ENCODE measurements around the gene TRIM67.

DNA sequence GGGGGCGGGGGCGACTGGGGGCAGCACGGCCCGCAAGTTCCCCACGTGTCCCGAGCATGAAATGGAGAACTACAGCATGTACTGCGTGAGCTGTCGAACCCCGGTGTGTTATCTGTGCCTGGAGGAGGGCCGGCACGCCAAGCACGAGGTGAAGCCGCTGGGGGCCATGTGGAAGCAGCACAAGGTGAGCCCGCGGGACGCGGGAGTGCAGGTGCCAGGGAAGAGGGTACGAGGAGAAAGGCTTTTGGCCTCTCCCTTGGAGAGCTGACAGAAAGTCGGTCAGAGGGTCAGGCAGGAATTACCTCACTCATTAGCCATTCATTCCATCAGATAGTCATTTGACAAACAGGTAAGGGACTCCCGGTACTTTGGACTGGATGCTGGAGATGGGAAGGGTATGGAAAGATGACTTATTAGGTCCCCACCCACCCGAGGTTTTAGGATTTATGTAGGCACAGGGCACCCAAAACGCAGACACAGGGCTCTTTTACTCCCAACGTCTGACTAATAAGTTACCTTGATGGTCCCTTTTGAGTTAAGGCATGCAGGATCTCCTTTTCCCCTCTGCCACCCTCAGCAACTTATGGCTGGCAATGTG lies 2.1 kb downstream of the TRIM67 start:
- TF ChIP-seq, protein P1, sequence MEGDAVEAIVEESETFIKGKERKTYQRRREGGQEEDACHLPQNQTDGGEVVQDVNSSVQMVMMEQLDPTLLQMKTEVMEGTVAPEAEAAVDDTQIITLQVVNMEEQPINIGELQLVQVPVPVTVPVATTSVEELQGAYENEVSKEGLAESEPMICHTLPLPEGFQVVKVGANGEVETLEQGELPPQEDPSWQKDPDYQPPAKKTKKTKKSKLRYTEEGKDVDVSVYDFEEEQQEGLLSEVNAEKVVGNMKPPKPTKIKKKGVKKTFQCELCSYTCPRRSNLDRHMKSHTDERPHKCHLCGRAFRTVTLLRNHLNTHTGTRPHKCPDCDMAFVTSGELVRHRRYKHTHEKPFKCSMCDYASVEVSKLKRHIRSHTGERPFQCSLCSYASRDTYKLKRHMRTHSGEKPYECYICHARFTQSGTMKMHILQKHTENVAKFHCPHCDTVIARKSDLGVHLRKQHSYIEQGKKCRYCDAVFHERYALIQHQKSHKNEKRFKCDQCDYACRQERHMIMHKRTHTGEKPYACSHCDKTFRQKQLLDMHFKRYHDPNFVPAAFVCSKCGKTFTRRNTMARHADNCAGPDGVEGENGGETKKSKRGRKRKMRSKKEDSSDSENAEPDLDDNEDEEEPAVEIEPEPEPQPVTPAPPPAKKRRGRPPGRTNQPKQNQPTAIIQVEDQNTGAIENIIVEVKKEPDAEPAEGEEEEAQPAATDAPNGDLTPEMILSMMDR (IDR thresholded peaks at IDR 0.05) = no peak
- TF ChIP-seq POLR2A (IDR thresholded peaks at IDR 0.05) = no peak

All from body of pancreas (tissue), 4 donors.